ENCODE data around the gene FGFBP2.

DNA sequence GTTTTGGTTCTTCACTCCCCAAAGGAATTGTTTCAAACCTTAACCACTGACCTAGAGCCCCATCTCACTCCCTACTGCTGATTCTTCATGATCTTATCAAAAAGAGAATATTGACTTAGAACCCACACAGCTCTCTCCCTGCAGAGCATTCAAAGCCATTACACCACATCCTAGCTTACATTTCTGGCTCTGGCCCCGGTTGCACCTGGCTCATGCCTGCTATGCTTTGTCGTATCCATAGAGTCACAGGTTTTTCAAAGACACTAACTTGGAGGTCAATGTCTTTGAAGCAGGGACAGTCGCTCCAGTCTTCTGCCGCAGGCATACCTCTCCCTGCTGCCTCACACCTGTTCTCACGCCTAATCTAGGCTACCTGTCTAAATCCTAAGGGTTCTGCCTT is 42.7 kb upstream of the FGFBP2 start:
- TF ChIP-seq EP300 (IDR thresholded peaks at IDR 0.05) (no peak), POLR2A (IDR thresholded peaks at IDR 0.05) (no peak)
- TF ChIP-seq, protein P1, sequence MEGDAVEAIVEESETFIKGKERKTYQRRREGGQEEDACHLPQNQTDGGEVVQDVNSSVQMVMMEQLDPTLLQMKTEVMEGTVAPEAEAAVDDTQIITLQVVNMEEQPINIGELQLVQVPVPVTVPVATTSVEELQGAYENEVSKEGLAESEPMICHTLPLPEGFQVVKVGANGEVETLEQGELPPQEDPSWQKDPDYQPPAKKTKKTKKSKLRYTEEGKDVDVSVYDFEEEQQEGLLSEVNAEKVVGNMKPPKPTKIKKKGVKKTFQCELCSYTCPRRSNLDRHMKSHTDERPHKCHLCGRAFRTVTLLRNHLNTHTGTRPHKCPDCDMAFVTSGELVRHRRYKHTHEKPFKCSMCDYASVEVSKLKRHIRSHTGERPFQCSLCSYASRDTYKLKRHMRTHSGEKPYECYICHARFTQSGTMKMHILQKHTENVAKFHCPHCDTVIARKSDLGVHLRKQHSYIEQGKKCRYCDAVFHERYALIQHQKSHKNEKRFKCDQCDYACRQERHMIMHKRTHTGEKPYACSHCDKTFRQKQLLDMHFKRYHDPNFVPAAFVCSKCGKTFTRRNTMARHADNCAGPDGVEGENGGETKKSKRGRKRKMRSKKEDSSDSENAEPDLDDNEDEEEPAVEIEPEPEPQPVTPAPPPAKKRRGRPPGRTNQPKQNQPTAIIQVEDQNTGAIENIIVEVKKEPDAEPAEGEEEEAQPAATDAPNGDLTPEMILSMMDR (IDR thresholded peaks at IDR 0.05) = no peak
